ENCODE results near the gene SLC51A. TPM values are rescaled to one million over a fixed set of nuclear protein-coding genes. Genes with fewer than 3 reads are reported as not detected.

SLC51A gene
- total and polyA plus RNA-seq, 9 of the 15 experiments (the other 6 are each of a cell fraction or from before 2014, with no cell fraction given): 0.35 to 0.38 TPM; not detected in 7

DNA sequence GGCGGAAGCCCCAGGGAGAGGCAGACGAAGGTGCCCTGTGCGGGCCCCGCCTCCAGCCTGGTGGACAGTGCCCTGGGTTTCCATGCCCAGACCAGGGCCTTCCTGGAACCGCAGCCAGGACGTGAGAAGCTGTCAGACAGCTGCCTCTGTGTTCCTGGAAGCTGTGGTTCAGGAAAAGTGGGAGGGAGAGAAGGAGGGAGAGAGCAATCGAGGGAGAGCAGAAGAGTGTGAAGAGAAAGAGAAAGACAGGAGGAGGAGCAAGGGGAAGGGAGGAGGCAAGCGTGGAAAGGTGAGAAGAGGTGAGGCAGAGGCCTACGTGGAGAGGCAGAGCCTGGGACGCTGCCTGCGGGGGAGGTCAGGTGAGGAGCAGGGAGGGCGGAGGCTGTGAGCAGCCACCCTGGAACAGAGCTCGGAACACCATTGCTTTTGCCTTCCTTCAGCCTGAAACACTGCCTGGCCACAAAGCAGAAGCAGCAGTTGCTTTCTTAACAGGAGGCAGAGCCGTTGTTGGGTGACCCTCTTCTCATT lies 23.7 kb upstream of the SLC51A start (continued):
- TF ChIP-seq, protein P1, sequence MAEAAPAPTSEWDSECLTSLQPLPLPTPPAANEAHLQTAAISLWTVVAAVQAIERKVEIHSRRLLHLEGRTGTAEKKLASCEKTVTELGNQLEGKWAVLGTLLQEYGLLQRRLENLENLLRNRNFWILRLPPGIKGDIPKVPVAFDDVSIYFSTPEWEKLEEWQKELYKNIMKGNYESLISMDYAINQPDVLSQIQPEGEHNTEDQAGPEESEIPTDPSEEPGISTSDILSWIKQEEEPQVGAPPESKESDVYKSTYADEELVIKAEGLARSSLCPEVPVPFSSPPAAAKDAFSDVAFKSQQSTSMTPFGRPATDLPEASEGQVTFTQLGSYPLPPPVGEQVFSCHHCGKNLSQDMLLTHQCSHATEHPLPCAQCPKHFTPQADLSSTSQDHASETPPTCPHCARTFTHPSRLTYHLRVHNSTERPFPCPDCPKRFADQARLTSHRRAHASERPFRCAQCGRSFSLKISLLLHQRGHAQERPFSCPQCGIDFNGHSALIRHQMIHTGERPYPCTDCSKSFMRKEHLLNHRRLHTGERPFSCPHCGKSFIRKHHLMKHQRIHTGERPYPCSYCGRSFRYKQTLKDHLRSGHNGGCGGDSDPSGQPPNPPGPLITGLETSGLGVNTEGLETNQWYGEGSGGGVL (CRISPR knock-in tag; IDR thresholded peaks at IDR 0.05): no peak
- TF ChIP-seq LEF1 (IDR thresholded peaks at IDR 0.05) (no peak), ZNF197 (CRISPR knock-in tag; IDR thresholded peaks at IDR 0.05; ENCODE audit: low read depth) (no peak), ZNF41 (CRISPR knock-in tag; conservative IDR thresholded peaks at IDR 0.05) (no peak), ZNF586 (CRISPR knock-in tag; conservative IDR thresholded peaks at IDR 0.05) (no peak), ZNF224 (CRISPR knock-in tag; IDR thresholded peaks at IDR 0.05) (no peak), SIRT6 (IDR thresholded peaks at IDR 0.05; ENCODE audit: low read depth, low read length) (no peak), MCM7 (IDR thresholded peaks at IDR 0.05) (no peak), RAD51 (IDR thresholded peaks at IDR 0.05; ENCODE audit: borderline replicate concordance, low read depth) (no peak), PHB (CRISPR knock-in tag; IDR thresholded peaks at IDR 0.05) (no peak), ZBTB17 (CRISPR knock-in tag; IDR thresholded peaks at IDR 0.05) (peak; percentile 89), HDGF (IDR thresholded peaks at IDR 0.05) (peak; percentile 97), SUPT5H (IDR thresholded peaks at IDR 0.05) (no peak)
- TF ChIP-seq, protein P2, sequence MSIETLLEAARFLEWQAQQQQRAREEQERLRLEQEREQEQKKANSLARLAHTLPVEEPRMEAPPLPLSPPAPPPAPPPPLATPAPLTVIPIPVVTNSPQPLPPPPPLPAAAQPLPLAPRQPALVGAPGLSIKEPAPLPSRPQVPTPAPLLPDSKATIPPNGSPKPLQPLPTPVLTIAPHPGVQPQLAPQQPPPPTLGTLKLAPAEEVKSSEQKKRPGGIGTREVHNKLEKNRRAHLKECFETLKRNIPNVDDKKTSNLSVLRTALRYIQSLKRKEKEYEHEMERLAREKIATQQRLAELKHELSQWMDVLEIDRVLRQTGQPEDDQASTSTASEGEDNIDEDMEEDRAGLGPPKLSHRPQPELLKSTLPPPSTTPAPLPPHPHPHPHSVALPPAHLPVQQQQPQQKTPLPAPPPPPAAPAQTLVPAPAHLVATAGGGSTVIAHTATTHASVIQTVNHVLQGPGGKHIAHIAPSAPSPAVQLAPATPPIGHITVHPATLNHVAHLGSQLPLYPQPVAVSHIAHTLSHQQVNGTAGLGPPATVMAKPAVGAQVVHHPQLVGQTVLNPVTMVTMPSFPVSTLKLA (conservative IDR thresholded peaks at IDR 0.05): no peak
- TF ChIP-seq, protein P3, sequence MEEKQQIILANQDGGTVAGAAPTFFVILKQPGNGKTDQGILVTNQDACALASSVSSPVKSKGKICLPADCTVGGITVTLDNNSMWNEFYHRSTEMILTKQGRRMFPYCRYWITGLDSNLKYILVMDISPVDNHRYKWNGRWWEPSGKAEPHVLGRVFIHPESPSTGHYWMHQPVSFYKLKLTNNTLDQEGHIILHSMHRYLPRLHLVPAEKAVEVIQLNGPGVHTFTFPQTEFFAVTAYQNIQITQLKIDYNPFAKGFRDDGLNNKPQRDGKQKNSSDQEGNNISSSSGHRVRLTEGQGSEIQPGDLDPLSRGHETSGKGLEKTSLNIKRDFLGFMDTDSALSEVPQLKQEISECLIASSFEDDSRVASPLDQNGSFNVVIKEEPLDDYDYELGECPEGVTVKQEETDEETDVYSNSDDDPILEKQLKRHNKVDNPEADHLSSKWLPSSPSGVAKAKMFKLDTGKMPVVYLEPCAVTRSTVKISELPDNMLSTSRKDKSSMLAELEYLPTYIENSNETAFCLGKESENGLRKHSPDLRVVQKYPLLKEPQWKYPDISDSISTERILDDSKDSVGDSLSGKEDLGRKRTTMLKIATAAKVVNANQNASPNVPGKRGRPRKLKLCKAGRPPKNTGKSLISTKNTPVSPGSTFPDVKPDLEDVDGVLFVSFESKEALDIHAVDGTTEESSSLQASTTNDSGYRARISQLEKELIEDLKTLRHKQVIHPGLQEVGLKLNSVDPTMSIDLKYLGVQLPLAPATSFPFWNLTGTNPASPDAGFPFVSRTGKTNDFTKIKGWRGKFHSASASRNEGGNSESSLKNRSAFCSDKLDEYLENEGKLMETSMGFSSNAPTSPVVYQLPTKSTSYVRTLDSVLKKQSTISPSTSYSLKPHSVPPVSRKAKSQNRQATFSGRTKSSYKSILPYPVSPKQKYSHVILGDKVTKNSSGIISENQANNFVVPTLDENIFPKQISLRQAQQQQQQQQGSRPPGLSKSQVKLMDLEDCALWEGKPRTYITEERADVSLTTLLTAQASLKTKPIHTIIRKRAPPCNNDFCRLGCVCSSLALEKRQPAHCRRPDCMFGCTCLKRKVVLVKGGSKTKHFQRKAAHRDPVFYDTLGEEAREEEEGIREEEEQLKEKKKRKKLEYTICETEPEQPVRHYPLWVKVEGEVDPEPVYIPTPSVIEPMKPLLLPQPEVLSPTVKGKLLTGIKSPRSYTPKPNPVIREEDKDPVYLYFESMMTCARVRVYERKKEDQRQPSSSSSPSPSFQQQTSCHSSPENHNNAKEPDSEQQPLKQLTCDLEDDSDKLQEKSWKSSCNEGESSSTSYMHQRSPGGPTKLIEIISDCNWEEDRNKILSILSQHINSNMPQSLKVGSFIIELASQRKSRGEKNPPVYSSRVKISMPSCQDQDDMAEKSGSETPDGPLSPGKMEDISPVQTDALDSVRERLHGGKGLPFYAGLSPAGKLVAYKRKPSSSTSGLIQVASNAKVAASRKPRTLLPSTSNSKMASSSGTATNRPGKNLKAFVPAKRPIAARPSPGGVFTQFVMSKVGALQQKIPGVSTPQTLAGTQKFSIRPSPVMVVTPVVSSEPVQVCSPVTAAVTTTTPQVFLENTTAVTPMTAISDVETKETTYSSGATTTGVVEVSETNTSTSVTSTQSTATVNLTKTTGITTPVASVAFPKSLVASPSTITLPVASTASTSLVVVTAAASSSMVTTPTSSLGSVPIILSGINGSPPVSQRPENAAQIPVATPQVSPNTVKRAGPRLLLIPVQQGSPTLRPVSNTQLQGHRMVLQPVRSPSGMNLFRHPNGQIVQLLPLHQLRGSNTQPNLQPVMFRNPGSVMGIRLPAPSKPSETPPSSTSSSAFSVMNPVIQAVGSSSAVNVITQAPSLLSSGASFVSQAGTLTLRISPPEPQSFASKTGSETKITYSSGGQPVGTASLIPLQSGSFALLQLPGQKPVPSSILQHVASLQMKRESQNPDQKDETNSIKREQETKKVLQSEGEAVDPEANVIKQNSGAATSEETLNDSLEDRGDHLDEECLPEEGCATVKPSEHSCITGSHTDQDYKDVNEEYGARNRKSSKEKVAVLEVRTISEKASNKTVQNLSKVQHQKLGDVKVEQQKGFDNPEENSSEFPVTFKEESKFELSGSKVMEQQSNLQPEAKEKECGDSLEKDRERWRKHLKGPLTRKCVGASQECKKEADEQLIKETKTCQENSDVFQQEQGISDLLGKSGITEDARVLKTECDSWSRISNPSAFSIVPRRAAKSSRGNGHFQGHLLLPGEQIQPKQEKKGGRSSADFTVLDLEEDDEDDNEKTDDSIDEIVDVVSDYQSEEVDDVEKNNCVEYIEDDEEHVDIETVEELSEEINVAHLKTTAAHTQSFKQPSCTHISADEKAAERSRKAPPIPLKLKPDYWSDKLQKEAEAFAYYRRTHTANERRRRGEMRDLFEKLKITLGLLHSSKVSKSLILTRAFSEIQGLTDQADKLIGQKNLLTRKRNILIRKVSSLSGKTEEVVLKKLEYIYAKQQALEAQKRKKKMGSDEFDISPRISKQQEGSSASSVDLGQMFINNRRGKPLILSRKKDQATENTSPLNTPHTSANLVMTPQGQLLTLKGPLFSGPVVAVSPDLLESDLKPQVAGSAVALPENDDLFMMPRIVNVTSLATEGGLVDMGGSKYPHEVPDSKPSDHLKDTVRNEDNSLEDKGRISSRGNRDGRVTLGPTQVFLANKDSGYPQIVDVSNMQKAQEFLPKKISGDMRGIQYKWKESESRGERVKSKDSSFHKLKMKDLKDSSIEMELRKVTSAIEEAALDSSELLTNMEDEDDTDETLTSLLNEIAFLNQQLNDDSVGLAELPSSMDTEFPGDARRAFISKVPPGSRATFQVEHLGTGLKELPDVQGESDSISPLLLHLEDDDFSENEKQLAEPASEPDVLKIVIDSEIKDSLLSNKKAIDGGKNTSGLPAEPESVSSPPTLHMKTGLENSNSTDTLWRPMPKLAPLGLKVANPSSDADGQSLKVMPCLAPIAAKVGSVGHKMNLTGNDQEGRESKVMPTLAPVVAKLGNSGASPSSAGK (IDR thresholded peaks at IDR 0.05): peak; percentile 51

Data from K562 (cell line).